Endothelial cell (in vitro differentiated cells): Measurements from ENCODE around the gene ARID1B. TPM values are rescaled to one million over a fixed set of nuclear protein-coding genes. Genes with fewer than 3 reads are reported as not detected.

Source experiments
- DNase-seq: peaks from one replicate; pipeline ENCODE4 v3.0.0; 2021; ENCODE audit warnings: low spot score
- H3K27ac Mint-ChIP-seq: one replicate; pipeline ENCODE4 v1.8.0; 2021; ENCODE audit warnings: mixed read lengths, inconsistent platforms; ENCODE audit not compliant: unreplicated experiment
- H3K27me3 Mint-ChIP-seq: one replicate; pipeline ENCODE4 v1.8.0; 2021; ENCODE audit warnings: mild to moderate bottlenecking, moderate library complexity, mixed read lengths, inconsistent platforms; ENCODE audit not compliant: unreplicated experiment
- H3K36me3 Mint-ChIP-seq: one replicate; pipeline ENCODE4 v1.8.0; 2021; ENCODE audit warnings: mild to moderate bottlenecking, low read depth, mixed read lengths, inconsistent platforms; ENCODE audit not compliant: unreplicated experiment
- H3K4me1 Mint-ChIP-seq: one replicate; pipeline ENCODE4 v1.8.0; 2021; ENCODE audit warnings: mild to moderate bottlenecking, mixed read lengths, inconsistent platforms; ENCODE audit not compliant: unreplicated experiment
- H3K4me3 Mint-ChIP-seq: one replicate; pipeline ENCODE4 v1.8.0; 2021; ENCODE audit warnings: mild to moderate bottlenecking, mixed read lengths, inconsistent platforms; ENCODE audit not compliant: unreplicated experiment
- H3K9me3 Mint-ChIP-seq: one replicate; pipeline ENCODE4 v1.8.0; 2021; ENCODE audit warnings: mixed read lengths, inconsistent platforms; ENCODE audit not compliant: unreplicated experiment
- CTCF ChIP-seq: fragments of 200-600 bp; sonication (generic); IDR thresholded peaks from one replicate; pipeline ENCODE4 v1.5.0; 2021; ENCODE audit warnings: antibody characterized with exemption; ENCODE audit not compliant: unreplicated experiment
- total RNA-seq: library from RNA; stranded (reverse); fragmentation: NEBNext Ultra II Directional; extraction: Animal tissue kit (Norgen Biotek cat#: 25700); gene quantifications from one replicate; pipeline ENCODE4 v1.2.1, GENCODE V29; 2021; ENCODE audit not compliant: unreplicated experiment

The ARID1B gene
- total RNA-seq, 1 donor from 2014 or later: 104 TPM

DNA sequence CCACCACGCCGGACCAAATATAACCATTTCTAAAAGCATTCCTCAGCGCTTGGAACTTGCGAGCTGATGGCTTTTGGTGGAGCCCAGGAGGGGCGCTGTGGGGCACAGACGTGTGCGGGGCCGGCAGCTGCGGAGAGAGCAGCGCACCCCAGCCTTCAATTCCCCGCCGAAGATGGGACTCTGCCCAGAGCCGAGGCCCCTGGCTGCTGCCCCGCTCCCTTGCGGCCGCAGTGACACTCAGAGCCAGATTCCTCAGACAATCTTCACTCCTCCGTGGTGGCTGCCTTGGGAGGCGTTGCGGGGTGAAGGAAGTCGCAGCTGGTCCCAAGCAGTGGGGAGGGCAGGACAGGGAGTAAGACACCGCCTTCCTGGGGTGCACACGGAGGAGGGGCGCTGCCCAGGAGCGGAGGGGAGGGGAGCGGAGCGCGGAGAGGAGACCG, 458.4 kb downstream of the ARID1B start:
- Mint-ChIP-seq H3K9me3 (no peaks in the 10 kb centered on the region), H3K27me3 (peaks cover 39% of the 10 kb centered on the region), H3K4me3 (peak overlapping the region; percentile 83), H3K4me1 (peaks cover 16% of the 10 kb centered on the region), H3K27ac (no peak overlapping the region), H3K36me3 (peaks cover 9% of the 10 kb centered on the region)
- DNase-seq: peak; percentile 64
- peak; percentile 21 for TF ChIP-seq CTCF

DNA sequence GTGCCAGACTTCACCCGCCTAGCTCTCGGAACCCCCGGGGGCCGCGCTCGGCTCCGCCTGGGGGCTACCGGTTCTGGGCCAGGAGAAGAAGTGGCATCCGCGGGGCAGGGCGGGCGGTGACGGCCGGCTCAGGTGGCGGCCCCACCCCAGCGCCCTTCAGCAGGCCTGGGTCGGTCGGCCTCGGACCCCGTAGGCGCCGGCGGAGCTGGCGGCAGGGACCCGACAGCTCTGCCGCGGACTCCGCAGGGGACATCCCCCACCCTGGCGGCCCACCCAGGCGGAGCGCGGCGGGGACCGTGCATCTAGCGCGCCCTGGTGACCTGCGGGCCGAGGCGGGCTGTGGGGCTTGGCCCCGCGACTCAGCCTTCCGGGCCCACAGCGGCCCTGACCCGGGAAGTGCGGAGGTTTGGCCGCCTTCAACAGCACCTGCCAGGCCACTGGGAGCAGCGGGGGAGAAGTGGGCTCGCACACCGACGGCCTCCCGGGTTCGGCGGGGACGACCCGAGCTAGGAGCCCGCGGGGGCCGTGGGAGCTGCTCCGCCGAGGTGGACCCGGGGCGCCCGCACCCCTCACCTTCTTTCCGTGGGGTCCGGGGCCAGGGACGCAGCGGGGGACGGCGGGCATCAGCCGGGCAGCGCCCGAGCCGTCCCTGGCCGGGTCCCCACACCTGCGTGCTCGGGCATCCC, 459.0 kb downstream of the ARID1B start:
- no peak overlapping the region for H3K4me3 Mint-ChIP-seq
- H3K36me3 Mint-ChIP-seq: peaks cover 9% of the 10 kb centered on the region
- peaks cover 39% of the 10 kb centered on the region for H3K27me3 Mint-ChIP-seq
- H3K9me3 Mint-ChIP-seq: no peaks in the 10 kb centered on the region
- TF ChIP-seq CTCF: no peak
- peaks cover 16% of the 10 kb centered on the region for H3K4me1 Mint-ChIP-seq
- no peak for DNase-seq
- no peak overlapping the region for H3K27ac Mint-ChIP-seq

GRCh38 chr6:157238346-157238745, 461.2 kb downstream of the ARID1B start:
- Mint-ChIP-seq H3K27ac (no peak overlapping the region), H3K9me3 (no peaks in the 10 kb centered on the region), H3K27me3 (peaks cover 38% of the 10 kb centered on the region), H3K36me3 (peaks cover 12% of the 10 kb centered on the region), H3K4me1 (peaks cover 16% of the 10 kb centered on the region), H3K4me3 (no peak overlapping the region)
- DNase-seq: no peak
- TF ChIP-seq CTCF: no peak

DNA sequence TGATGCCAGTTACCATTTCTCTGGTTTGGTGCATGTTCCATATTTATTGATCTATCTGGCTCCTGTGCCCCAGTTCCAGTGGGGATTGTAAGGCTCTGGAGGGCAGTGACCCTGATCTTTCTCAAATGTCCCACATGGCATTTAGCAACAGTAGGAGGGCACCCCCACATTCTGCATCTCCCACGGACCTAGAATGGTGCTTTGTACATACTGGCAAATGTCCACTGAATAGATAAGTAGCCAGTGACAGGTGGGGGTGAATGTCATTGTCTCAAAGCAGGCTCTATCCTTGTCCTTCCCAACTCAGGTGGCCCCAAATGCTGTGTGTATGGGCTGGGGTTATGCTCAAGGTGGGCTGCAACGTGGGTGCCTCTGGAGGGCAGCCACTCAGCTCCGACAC, 462.0 kb downstream of the ARID1B start:
- DNase-seq: no peak
- H3K27me3 Mint-ChIP-seq: peaks cover 31% of the 10 kb centered on the region
- peaks cover 14% of the 10 kb centered on the region for H3K36me3 Mint-ChIP-seq
- H3K4me3 Mint-ChIP-seq: no peak overlapping the region
- H3K9me3 Mint-ChIP-seq: no peaks in the 10 kb centered on the region
- H3K27ac Mint-ChIP-seq: no peak overlapping the region
- peaks cover 16% of the 10 kb centered on the region for H3K4me1 Mint-ChIP-seq
- no peak for TF ChIP-seq CTCF

GRCh38 chr6:157239671-157240058, 462.5 kb downstream of the ARID1B start:
- Mint-ChIP-seq H3K27ac (no peak overlapping the region), H3K27me3 (peaks cover 26% of the 10 kb centered on the region), H3K36me3 (peaks cover 12% of the 10 kb centered on the region), H3K4me1 (peaks cover 14% of the 10 kb centered on the region), H3K4me3 (no peak overlapping the region), H3K9me3 (no peaks in the 10 kb centered on the region)
- TF ChIP-seq CTCF: no peak
- DNase-seq: no peak
